Measurements from ENCODE around the gene SFXN3. TPM values are rescaled to one million over a fixed set of nuclear protein-coding genes. Genes with fewer than 3 reads are reported as not detected.

The SFXN3 gene
- total RNA-seq, 2 experiments from 2014 or later = 0.41 TPM; not detected in 1

- intact Hi-C loops (cut with micrococcal nuclease; ENCODE audit: unreplicated experiment) = no loop called here
- H3K79me2 ChIP-seq (ENCODE audit: insufficient read depth, low read depth, low read length) = no peaks in the 10 kb centered on the region
- BruUV-seq (replicated peaks) = no TSS peak
- no peak for DNase-seq (ENCODE audit: low spot score)
- ChIA-PET CTCF (ENCODE audit: unreplicated experiment) (no interaction called here), POLR2A (no interaction called here)
- no peak overlapping the region for H3K4me2 ChIP-seq (ENCODE audit: low read length)
- H3K4me1 ChIP-seq (ENCODE audit: insufficient read depth, low read length, poor library complexity, severe bottlenecking) = no peaks in the 10 kb centered on the region
- H3K27ac ChIP-seq (ENCODE audit: low read depth, low read length, poor library complexity, severe bottlenecking) = no peak overlapping the region
- no peak overlapping the region for H3K4me3 ChIP-seq (ENCODE audit: low read depth, low read length, poor library complexity, severe bottlenecking)
- no peaks in the 10 kb centered on the region for H3K9me3 ChIP-seq (ENCODE audit: low read length)
- no peaks in the 10 kb centered on the region for H4K20me1 ChIP-seq (ENCODE audit: insufficient read depth, low read length)
- H3K36me3 ChIP-seq (ENCODE audit: insufficient read depth, low read length) = no peaks in the 10 kb centered on the region
- no peak overlapping the region for H2AFZ ChIP-seq (ENCODE audit: low read length)
- TF ChIP-seq EZH2phosphoT487 (IDR thresholded peaks at IDR 0.05; ENCODE audit: borderline replicate concordance, low read depth, low read length) = no peak
- no peak for TF ChIP-seq CTCF (conservative IDR thresholded peaks at IDR 0.05; ENCODE audit: low read length)
- H3K9me2 ChIP-seq (ENCODE audit: insufficient read depth, low read length) = no peaks in the 10 kb centered on the region
Measured at GRCh38 chr10:101007915-101008822, 22.9 kb upstream of the SFXN3 start.

- Histone ChIP-seq H3K9me2 (ENCODE audit: insufficient read depth, low read length) (no peaks in the 10 kb centered on the region), H3K79me2 (ENCODE audit: insufficient read depth, low read depth, low read length) (no peaks in the 10 kb centered on the region), H3K27ac (ENCODE audit: low read depth, low read length, poor library complexity, severe bottlenecking) (no peak overlapping the region), H3K9me3 (ENCODE audit: low read length) (no peaks in the 10 kb centered on the region), H4K20me1 (ENCODE audit: insufficient read depth, low read length) (no peaks in the 10 kb centered on the region), H3K36me3 (ENCODE audit: insufficient read depth, low read length) (no peaks in the 10 kb centered on the region), H3K4me1 (ENCODE audit: insufficient read depth, low read length, poor library complexity, severe bottlenecking) (no peaks in the 10 kb centered on the region), H3K4me2 (ENCODE audit: low read length) (no peak overlapping the region), H3K4me3 (ENCODE audit: low read depth, low read length, poor library complexity, severe bottlenecking) (no peak overlapping the region), H2AFZ (ENCODE audit: low read length) (no peak overlapping the region)
- no peak for DNase-seq (ENCODE audit: low spot score)
- CTCF ChIA-PET (ENCODE audit: unreplicated experiment) = no interaction called here
- intact Hi-C loops (cut with micrococcal nuclease; ENCODE audit: unreplicated experiment) = no loop called here
- no peak for TF ChIP-seq EZH2phosphoT487 (IDR thresholded peaks at IDR 0.05; ENCODE audit: borderline replicate concordance, low read depth, low read length)
- TF ChIP-seq CTCF (conservative IDR thresholded peaks at IDR 0.05; ENCODE audit: low read length) = no peak
- POLR2A ChIA-PET = no interaction called here
- no TSS peak for BruUV-seq (replicated peaks)
Measured at GRCh38 chr10:101008823-101009423, 22.1 kb upstream of the SFXN3 start.

- intact Hi-C loops (cut with micrococcal nuclease; ENCODE audit: unreplicated experiment) = loop anchor here (5.0 kb wide), 1 partner anchor 1178 kb away; no protein-coding TSS in a partner anchor
- BruUV-seq (replicated peaks) = no TSS peak
- H3K4me3 ChIP-seq (ENCODE audit: low read depth, low read length, poor library complexity, severe bottlenecking) = no peak overlapping the region
- H3K4me2 ChIP-seq (ENCODE audit: low read length) = no peak overlapping the region
- no peaks in the 10 kb centered on the region for H3K79me2 ChIP-seq (ENCODE audit: insufficient read depth, low read depth, low read length)
- TF ChIP-seq EZH2phosphoT487 (IDR thresholded peaks at IDR 0.05; ENCODE audit: borderline replicate concordance, low read depth, low read length) = no peak
- no peak for TF ChIP-seq CTCF (conservative IDR thresholded peaks at IDR 0.05; ENCODE audit: low read length)
- H3K4me1 ChIP-seq (ENCODE audit: insufficient read depth, low read length, poor library complexity, severe bottlenecking) = no peaks in the 10 kb centered on the region
- no peaks in the 10 kb centered on the region for H3K9me3 ChIP-seq (ENCODE audit: low read length)
- no peak overlapping the region for H3K27ac ChIP-seq (ENCODE audit: low read depth, low read length, poor library complexity, severe bottlenecking)
- ChIA-PET CTCF (ENCODE audit: unreplicated experiment) (no interaction called here), POLR2A (no interaction called here)
- H3K9me2 ChIP-seq (ENCODE audit: insufficient read depth, low read length) = no peaks in the 10 kb centered on the region
- no peaks in the 10 kb centered on the region for H3K36me3 ChIP-seq (ENCODE audit: insufficient read depth, low read length)
- no peak overlapping the region for H2AFZ ChIP-seq (ENCODE audit: low read length)
- no peak for DNase-seq (ENCODE audit: low spot score)
- no peaks in the 10 kb centered on the region for H4K20me1 ChIP-seq (ENCODE audit: insufficient read depth, low read length)
Measured at GRCh38 chr10:101010329-101010728, 20.7 kb upstream of the SFXN3 start.

All from OCI-LY7 (cell line).